Measurements from ENCODE around the gene TENT4B. TPM values are rescaled to one million over a fixed set of nuclear protein-coding genes. Genes with fewer than 3 reads are reported as not detected.

Gene TENT4B
- total and polyA plus RNA-seq, 8 donors: 14.8 to 19.0 (median 15.9) TPM

- Histone ChIP-seq H3K4me3 (no peak overlapping the region), H3K36me3 (no peaks in the 10 kb centered on the region), H3K9me3 (no peaks in the 10 kb centered on the region), H3K27me3 (no peaks in the 10 kb centered on the region), H3K4me1 (peaks cover 3 to 43% of the 10 kb centered on the region in 2 donors), H3K27ac (no peak overlapping the region)
- peak; percentile 9 for ATAC-seq
- intact Hi-C loops (cut with DNase I): no loop called here
- TF ChIP-seq CTCF (IDR thresholded peaks at IDR 0.05): no peak
- no peak for DNase-seq
Measured at GRCh38 chr16:50172195-50172922, 19.3 kb downstream of the TENT4B start.

- H3K4me3 ChIP-seq: no peak overlapping the region
- TF ChIP-seq CTCF (IDR thresholded peaks at IDR 0.05): no peak
- no peaks in the 10 kb centered on the region for H3K36me3 ChIP-seq
- no peaks in the 10 kb centered on the region for H3K9me3 ChIP-seq
- no peaks in the 10 kb centered on the region for H3K27me3 ChIP-seq
- H3K27ac ChIP-seq: no peak overlapping the region
- no peak for DNase-seq
- ATAC-seq: no peak
- peaks cover 3 to 35% of the 10 kb centered on the region in 2 donors for H3K4me1 ChIP-seq
- intact Hi-C loops (cut with DNase I): no loop called here
Measured at GRCh38 chr16:50173316-50173715, 20.2 kb downstream of the TENT4B start.

GRCh38 chr16:50178491-50178941, 25.4 kb downstream of the TENT4B start:
- H3K27me3 ChIP-seq: no peaks in the 10 kb centered on the region
- no peak for ATAC-seq
- no peak overlapping the region for H3K4me3 ChIP-seq
- no peak overlapping the region for H3K27ac ChIP-seq
- intact Hi-C loops (cut with DNase I): no loop called here
- no peaks in the 10 kb centered on the region for H3K9me3 ChIP-seq
- no peak for TF ChIP-seq CTCF (IDR thresholded peaks at IDR 0.05)
- no peak for DNase-seq
- no peaks in the 10 kb centered on the region for H3K36me3 ChIP-seq
- peaks cover 4% of the 10 kb centered on the region in 2 donors for H3K4me1 ChIP-seq

- H3K4me1 ChIP-seq: peaks cover 4 to 8% of the 10 kb centered on the region in 2 donors
- no peaks in the 10 kb centered on the region for H3K9me3 ChIP-seq
- no peaks in the 10 kb centered on the region for H3K27me3 ChIP-seq
- H3K27ac ChIP-seq: no peak overlapping the region
- TF ChIP-seq CTCF (IDR thresholded peaks at IDR 0.05): no peak
- no peak overlapping the region for H3K4me3 ChIP-seq
- ATAC-seq: no peak
- no peaks in the 10 kb centered on the region for H3K36me3 ChIP-seq
- DNase-seq: no peak
- intact Hi-C loops (cut with DNase I): no loop called here
Measured at GRCh38 chr16:50182441-50182840, 29.3 kb downstream of the TENT4B start.

GRCh38 chr16:50183316-50183715, 30.2 kb downstream of the TENT4B start:
- DNase-seq (no peak), ATAC-seq (peak; percentile 14)
- H3K27ac ChIP-seq: no peak overlapping the region
- no peak overlapping the region for H3K4me3 ChIP-seq
- TF ChIP-seq CTCF (IDR thresholded peaks at IDR 0.05): no peak
- intact Hi-C loops (cut with DNase I): no loop called here
- no peaks in the 10 kb centered on the region for H3K27me3 ChIP-seq
- H3K4me1 ChIP-seq: peaks cover 4 to 11% of the 10 kb centered on the region in 2 donors
- H3K36me3 ChIP-seq: no peaks in the 10 kb centered on the region
- no peaks in the 10 kb centered on the region for H3K9me3 ChIP-seq

All from left lung (tissue), 10 donors.